Pancreas (tissue), 10 donors: ENCODE results near the gene MEF2C. TPM values are rescaled to one million over a fixed set of nuclear protein-coding genes. Genes with fewer than 3 reads are reported as not detected.

ENCODE experiments used
- ATAC-seq, 4 donors: fragments of 200-7000 bp; cut with Tn5 transposase; one replicate each; pipeline versions ENCODE4 v1.8.0 to v1.9.1; 2020; ENCODE audit warnings: mild to moderate bottlenecking in 4 of 4, moderate library complexity in 4 of 4
- DNase-seq, 6 donors: peaks; one replicate each; pipeline ENCODE4 v3.0.0-alpha.2; 2020
- FAIRE-seq: peaks from 2 replicates; lab custom pipeline; 2012; peaks lifted over from hg19 to GRCh38; lab: Jason Lieb, UNC
- H3K27ac ChIP-seq, 4 donors: fragments of 200-600 bp; sonication (generic); 1 replicate in 3 of 4; 2 replicates in 1 of 4; pipeline versions ENCODE4 v1.5.0 to v1.8.0; 2020
- H3K27me3 ChIP-seq, 4 donors: fragments of 200-600 bp; one replicate each; pipeline ENCODE4 v1.8.0; 2021
- H3K36me3 ChIP-seq, 3 donors: fragments of 200-600 bp; sonication (generic) in 1 of 3; one replicate each; pipeline versions ENCODE4 v1.5.0 to v1.8.0; 2020 to 2021
- H3K4me1 ChIP-seq, 3 donors: fragments of 200-600 bp; one replicate each; pipeline ENCODE4 v1.8.0; 2021
- H3K4me3 ChIP-seq, 4 donors: fragments of 200-600 bp; sonication (generic) in 2 of 4; one replicate each; pipeline versions ENCODE4 v1.5.0 to v1.8.0; 2020 to 2021
- H3K9me3 ChIP-seq, 4 donors: fragments of 200-600 bp; one replicate each; pipeline ENCODE4 v1.8.0; 2021
- CTCF ChIP-seq, 4 donors: fragments of 200-600 bp; sonication (generic) in 3 of 4; IDR thresholded peaks; one replicate each; pipeline versions ENCODE4 v1.5.0 to v1.8.0; 2021; ENCODE audit warnings: antibody characterized with exemption in 4 of 4
- WGBS, 2 donors: extraction: QIAGEN DNeasy Blood & Tissue Kit; methylation state at CpG; one replicate each; pipeline ENCODE4 v1.1.7; 2013; 5-methylcytosine and 5-hydroxymethylcytosine counted together
- intact Hi-C, 3 donors: fragments of 100-400 bp; cut with DNase I; formaldehyde crosslinking; loops; one replicate each; pipeline versions ENCODE4 v1.11.1 to v1.14.2; 2022
- polyA plus RNA-seq, 2 donors: library from polyadenylated mRNA; stranded (reverse); fragments of 200-250 nt; gene quantifications; one replicate each; pipeline ENCODE4 v1.2.3, GENCODE V29; 2013
- total RNA-seq, 6 donors: library from RNA; stranded (reverse); fragmentation: NEBNext Ultra II Directional in 4 of 6; extraction: Animal tissue kit (Norgen Biotek cat#: 25700) in 4 of 6; gene quantifications; one replicate each; pipeline versions ENCODE4 v1.2.1 to v1.2.4, GENCODE V29; 2021 to 2023
- donor health status: healthy with polysubstance abuse.
- donor health status: DM: no; HTN: no; CAD: no; lungs with moderate emphysema.
- donor health status: DM: no; HTN: no; CAD: no.
- donor health status: control.
- donor health status: control.
- donor health status: Bipolar disorder and iron deficiency.
- donor health status: DM: yes; HTN: yes; CAD: no.
- donor health status: DM: no; HTN: no; CAD: no.
- donor health status: DM: no; HTN: no; CAD: no.
- donor health status: DM: yes; HTN: yes; CAD: no.

Gene MEF2C
- total and polyA plus RNA-seq, 8 donors = 1.5 to 19.9 (median 4.8) TPM

DNA sequence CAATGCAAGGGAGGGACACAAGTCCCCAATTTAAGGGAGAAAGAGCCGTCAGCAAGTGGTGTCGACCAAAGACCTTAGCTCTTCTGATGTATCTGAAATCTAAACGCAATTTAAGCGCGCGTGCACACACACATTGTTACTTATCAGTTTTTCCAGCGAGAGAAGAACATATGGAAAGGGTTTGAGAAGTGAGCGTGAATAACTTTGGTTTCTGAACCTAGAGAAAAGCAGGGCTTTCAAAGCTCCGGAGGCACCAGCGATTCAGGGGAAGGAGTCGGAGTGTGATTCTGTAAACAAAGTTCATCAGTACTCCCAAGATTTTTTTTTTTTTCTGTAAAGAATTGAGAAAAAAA is 191.8 kb downstream of the MEF2C start:
- H3K9me3 ChIP-seq = no peaks in the 10 kb centered on the region
- WGBS, 2 donors = 2 to 3% methylated on average over 11 of the region's 11 CpGs
- H3K27ac ChIP-seq = no peak overlapping the region
- FAIRE-seq (no peak), DNase-seq (no peak), ATAC-seq (peak; percentile 4 to 27 (median 8))
- peak overlapping the region in 2 of 4 donors; percentile 7 to 38 for H3K4me3 ChIP-seq
- H3K4me1 ChIP-seq = peaks cover 0 to 13% (median 0%) of the 10 kb centered on the region in 3 donors
- H3K27me3 ChIP-seq = peaks cover 0 to 96% (median 27%) of the 10 kb centered on the region in 4 donors
- TF ChIP-seq CTCF (IDR thresholded peaks at IDR 0.05) = no peak
- no peaks in the 10 kb centered on the region for H3K36me3 ChIP-seq
- intact Hi-C loops = no loop called here

- peaks cover 0 to 95% (median 28%) of the 10 kb centered on the region in 4 donors for H3K27me3 ChIP-seq
- FAIRE-seq = no peak
- intact Hi-C loops = no loop called here
- no peaks in the 10 kb centered on the region for H3K9me3 ChIP-seq
- no peak overlapping the region for H3K27ac ChIP-seq
- WGBS, 2 donors = 4% methylated on average over 47 of the region's 47 CpGs
- peak; percentile 89 to 97 (median 94) for ATAC-seq
- peak; percentile 44 to 85 (median 66) for DNase-seq
- H3K4me1 ChIP-seq = peaks cover 0 to 13% (median 0%) of the 10 kb centered on the region in 3 donors
- H3K4me3 ChIP-seq = peak overlapping the region in 2 of 4 donors; percentile 7 to 38
- H3K36me3 ChIP-seq = no peaks in the 10 kb centered on the region
- TF ChIP-seq CTCF (IDR thresholded peaks at IDR 0.05) = peak; percentile 89 to 95 (median 94)
Measured at GRCh38 chr5:88690409-88691229, 192.4 kb downstream of the MEF2C start.

DNA sequence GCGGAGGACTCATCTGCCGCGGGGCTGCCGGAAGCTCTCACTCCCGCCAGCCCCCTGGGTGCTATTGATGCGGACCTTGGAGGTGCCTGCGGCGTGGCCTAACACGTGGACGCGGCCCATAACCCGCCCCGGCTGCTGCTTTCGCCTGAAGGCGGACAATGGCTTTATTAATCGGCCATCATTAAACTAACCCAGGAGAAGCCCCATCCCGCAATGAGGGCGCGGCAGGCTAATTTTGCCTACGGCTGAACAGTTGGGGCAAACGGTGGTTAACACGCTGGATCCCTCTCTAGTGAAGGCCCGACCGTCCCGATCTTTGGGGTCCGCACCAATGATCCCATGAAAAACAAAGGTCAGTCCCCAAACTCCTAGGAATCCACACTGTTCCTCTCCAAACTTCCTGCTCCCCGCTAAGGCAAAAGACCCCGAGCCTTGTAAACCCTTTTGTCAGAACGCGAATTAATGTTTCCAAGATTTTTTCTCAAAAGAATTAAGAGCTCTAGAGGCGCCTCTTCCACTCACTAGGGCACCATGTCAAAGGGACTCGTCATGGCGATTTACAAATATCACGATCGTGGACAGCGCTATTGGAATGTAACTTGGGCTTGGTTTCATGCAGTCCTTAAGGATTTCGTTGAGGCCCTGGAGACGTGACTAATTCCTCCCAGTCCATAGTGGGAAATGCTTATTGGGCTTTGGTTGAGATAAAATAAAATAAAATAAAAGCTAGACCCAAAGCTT is 193.1 kb downstream of the MEF2C start:
- H3K36me3 ChIP-seq = no peaks in the 10 kb centered on the region
- H3K4me1 ChIP-seq = peaks cover 0 to 13% (median 0%) of the 10 kb centered on the region in 3 donors
- WGBS, 2 donors = 5 to 8% methylated on average over 38 of the region's 38 CpGs
- TF ChIP-seq CTCF (IDR thresholded peaks at IDR 0.05) = no peak
- ATAC-seq = no peak
- H3K9me3 ChIP-seq = no peaks in the 10 kb centered on the region
- H3K27ac ChIP-seq = no peak overlapping the region
- no peak for DNase-seq
- intact Hi-C loops = loop anchor here in 1 of 3 donors (10.0 kb wide), 1 partner anchor 915 kb away; no protein-coding TSS in a partner anchor
- no peak overlapping the region for H3K4me3 ChIP-seq
- no peak for FAIRE-seq
- peaks cover 0 to 93% (median 30%) of the 10 kb centered on the region in 4 donors for H3K27me3 ChIP-seq

DNA sequence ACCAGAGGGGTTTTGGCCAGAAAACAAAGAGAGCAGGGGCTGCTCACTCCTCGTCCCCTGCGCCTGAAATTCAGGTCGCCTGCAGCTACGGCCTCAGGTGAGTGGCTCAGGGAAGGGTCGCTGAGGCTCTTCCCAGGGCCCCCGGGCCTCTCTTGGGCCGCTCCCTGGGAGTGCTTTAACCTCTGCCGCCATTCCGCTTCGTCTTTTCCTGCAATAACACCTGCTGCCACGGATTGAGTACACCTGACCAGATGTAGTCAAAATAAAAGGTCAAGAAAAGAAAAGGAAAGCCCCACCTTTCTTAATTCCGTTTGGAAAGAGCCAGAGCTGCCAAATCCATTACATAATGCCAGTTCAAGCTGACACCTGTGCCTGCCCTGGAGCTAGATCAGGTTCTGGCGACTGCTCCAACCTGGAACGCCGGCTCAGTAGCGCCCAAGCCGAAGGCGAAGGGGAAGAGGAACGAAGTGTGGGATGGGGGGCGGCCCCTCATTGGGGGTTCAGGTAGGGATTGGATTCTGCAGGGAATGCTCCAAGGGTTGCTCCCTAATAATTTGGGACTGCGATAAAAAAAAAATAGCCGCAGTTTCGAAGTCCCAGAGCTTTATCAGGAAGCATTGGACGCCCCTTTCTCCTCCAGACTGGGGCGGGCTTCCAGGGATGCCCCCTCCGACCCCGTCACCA is 193.9 kb downstream of the MEF2C start:
- intact Hi-C loops = loop anchor here in 1 of 3 donors (10.0 kb wide), 1 partner anchor 914 kb away; no protein-coding TSS in a partner anchor
- Histone ChIP-seq H3K36me3 (no peaks in the 10 kb centered on the region), H3K4me3 (no peak overlapping the region), H3K4me1 (peaks cover 0 to 13% (median 0%) of the 10 kb centered on the region in 3 donors), H3K9me3 (no peaks in the 10 kb centered on the region), H3K27me3 (peaks cover 0 to 90% (median 32%) of the 10 kb centered on the region in 4 donors), H3K27ac (no peak overlapping the region)
- ATAC-seq (peak in 2 of 4 donors; percentile 29 to 39), FAIRE-seq (no peak), DNase-seq (no peak)
- 5% methylated on average over 27 of the region's 27 CpGs for WGBS, 2 donors
- TF ChIP-seq CTCF (IDR thresholded peaks at IDR 0.05) = no peak
